NCI-H2107 (cell line): ENCODE measurements around the gene ANGPT4.
"Not testable (repeated sequence)": the region's sequence is repeated elsewhere in the genome, so short reads cannot be mapped to it uniquely, and the experiment has no call there.

Source experiments
- DNase-seq: peaks from one replicate; lab custom pipeline; 2025; lab: John Stamatoyannopoulos, UW

The ANGPT4 gene

GRCh38 chr20:872855-873520, 43.1 kb downstream of the ANGPT4 start:
- DNase-seq: no peak

- no peak for DNase-seq
Observed at GRCh38 chr20:871948-872347, 44.2 kb downstream of the ANGPT4 start.

DNA sequence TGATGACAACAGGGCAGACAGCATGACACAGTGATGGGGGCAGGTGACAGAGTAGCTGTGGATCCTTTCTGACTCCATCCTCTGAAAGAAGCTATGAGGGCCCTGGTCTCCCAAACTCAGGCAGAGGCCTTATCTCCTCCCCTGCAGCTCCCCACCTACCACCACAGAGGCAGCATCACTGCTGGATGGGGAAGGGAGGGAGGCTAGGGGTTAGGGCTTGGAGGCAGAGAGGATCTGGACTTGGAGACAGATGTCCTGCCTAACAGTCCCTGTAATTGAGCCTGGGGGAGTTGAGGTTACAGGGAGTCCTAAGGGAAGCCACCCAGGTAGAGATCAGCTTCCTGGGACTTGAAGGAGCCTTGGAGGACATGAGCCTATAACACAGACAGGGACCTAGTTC, 44.7 kb downstream of the ANGPT4 start:
- DNase-seq: no peak

- DNase-seq: no peak
Observed at GRCh38 chr20:870758-871157, 45.4 kb downstream of the ANGPT4 start.

DNA sequence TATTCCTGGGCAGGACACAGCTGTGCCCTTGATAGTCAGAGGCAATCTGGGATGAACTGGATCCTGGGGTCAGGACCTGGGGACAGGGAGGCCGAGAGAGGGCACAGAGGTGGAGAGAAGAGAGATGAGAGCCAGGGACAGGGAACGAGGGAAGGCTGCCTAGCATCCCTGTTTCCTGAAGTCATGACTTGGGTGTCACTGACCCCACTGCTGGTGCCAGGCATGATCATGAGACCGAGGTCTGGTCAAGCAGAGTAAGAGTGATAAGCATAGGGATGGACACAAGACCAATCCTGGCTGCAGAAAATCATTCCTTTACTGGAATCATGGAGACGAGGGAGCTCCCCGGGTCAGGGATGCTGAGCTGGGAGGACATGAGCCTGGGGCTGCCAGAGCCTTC, 46.5 kb downstream of the ANGPT4 start:
- no peak for DNase-seq

DNA sequence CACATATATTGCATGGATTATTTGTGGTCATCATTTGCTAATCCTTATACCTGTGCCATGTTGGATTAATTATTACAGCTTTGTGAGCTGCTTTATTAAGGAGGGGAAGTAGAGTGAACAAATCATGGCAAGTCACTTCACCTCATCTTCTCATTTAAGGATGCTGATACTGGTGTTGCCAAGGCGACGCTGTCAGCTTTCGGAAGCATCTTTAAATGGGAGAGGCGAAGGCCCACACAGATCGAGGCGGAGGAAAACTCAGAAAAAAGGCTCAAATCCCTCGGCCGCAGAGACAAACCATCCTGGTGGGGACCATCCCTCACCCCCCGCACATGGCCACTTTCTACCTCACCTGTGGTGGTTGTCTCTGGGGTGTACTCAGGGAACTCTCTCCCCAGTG, 47.9 kb downstream of the ANGPT4 start:
- DNase-seq: no peak

DNA sequence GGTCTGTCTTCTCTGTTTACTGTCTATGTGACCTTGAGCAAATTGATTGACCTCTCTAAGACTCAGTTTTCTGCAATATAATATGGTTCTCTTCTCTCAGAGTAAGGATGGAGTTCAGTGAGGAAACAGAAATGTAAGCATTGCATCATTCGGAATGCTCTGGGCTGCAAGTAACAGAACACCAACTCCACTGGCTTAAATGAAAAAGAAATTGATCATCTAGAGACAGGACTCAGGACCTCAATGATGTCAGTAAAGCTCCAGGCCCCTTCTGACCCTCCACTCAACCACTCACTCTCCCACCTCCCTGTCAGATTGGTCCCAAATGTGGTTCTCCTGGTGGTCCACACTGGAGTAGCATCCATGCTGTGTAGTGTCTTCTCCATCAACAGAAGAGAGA, 50.7 kb downstream of the ANGPT4 start:
- no peak for DNase-seq

DNA sequence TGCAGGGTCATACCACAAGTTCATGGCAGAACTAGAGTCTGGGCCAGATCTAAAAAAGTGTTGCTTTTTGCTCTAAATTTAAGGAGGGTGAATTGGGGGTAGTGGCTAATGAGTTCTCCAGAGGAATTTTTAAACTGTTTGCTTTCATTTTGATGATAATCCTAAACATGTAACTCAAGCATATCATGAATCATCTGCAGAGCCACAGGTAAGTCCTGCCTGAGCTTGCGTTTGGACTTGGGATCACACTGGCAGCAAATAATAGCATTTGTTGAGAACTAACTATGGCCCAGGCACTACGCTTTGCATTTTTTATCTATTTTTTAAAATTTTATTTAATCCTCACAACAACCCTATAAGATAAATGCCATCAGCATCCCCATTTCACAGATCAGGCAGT, 55.2 kb downstream of the ANGPT4 start:
- no peak for DNase-seq

- DNase-seq: no peak
Observed at GRCh38 chr20:859751-860231, 56.3 kb downstream of the ANGPT4 start.

GRCh38 chr20:858011-858410, 58.1 kb downstream of the ANGPT4 start:
- DNase-seq: no peak

- DNase-seq: no peak
Observed at GRCh38 chr20:856361-856775, 59.8 kb downstream of the ANGPT4 start.

DNA sequence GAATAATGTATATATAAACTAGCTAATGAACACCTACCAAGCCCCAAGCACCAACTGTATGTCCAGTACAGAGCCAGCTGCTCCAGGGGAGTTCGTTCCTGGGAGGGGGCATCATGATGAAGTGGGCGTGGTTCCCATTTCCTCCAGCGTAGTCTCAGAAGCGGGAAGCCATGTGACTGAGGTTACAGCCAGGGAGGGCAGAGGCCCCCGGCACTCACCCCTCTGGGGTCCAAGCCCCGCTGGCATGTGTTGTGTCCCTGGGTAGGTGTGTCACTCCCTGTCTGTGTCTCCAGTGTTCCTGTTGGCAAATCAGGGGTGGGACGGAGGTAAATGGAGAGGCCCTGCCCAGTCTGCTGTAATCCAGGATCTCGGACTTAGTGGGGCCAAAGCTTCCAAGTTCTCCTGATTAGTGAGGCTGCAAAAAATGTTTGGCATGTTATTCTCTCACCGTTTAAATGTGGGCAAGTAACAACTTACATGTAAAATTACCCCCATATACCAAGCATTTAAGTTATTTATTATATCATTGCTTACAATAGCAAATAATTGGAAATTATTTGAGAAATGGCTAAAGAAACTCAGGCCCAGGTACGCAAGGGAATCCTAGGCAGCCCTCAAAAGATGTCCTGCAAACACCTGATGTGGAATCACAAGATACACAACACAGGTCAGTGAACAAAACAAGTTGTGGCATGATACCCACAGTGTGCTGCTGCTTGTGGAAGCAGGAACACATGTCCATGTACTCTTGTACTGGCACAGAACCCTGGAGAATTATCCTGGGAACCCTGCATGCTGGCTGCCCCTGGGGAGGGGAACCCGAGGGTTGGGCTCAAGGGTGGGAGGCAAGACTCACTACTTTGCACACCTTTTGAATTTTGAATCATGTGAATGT, 60.4 kb downstream of the ANGPT4 start:
- DNase-seq: no peak

DNA sequence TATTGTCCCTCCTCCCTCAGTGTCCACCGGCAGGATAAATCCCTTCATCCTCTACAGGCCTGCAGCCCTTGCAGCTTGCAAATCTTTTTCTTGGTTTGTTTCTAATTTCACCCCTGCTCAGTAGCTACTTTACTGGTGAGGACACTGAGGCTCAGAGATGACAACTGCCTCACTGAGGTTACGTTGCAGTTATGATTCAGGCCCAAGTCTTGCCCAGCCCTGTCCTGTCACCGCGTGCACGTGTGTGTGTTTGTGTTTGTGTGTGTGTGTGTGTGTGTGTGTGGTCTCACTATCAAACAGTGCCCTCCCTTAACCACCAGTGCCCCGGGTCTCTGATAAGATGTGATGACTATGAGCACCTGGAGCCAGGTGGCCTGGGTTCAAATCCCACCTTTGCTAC, 61.5 kb downstream of the ANGPT4 start:
- no peak for DNase-seq

DNA sequence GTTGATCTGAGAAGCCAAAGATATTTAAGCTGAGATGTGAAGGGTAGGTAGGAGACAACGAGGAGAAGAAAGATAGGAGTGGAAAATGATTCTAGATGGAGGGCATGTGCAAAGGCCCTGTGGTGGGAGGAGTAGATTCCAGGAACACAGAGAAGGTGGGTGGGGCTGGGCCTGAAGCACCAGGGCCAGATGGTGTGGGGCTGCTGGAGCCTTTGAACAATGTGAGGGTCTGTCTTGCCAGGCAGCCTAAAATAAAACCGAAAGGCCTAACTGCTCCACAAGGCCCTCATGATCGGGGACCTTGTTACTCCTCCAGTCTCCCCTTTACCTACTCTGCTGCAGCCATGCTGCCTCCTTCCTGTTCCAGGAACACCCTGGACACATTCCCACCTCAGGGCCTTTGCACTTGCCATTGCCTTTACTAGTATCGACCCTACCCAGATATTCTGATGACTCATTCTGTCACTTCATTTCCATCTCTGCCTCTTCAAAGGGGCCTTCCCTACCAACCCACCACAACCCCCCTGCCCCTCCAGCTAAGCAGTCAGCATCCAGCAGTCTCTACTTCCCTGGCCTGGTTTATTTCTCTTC, 62.6 kb downstream of the ANGPT4 start:
- DNase-seq: no peak

GRCh38 chr20:848731-849130, 67.4 kb downstream of the ANGPT4 start:
- not testable (repeated sequence) for DNase-seq

- no peak for DNase-seq
Observed at GRCh38 chr20:848193-848592, 67.9 kb downstream of the ANGPT4 start.

GRCh38 chr20:846894-847278, 69.2 kb downstream of the ANGPT4 start:
- no peak for DNase-seq

- DNase-seq: no peak
Observed at GRCh38 chr20:845941-846893, 69.9 kb downstream of the ANGPT4 start.

GRCh38 chr20:845226-845868, 70.8 kb downstream of the ANGPT4 start:
- DNase-seq: no peak

GRCh38 chr20:844473-845225, 71.5 kb downstream of the ANGPT4 start:
- peak; percentile 45 for DNase-seq

- no peak for DNase-seq
Observed at GRCh38 chr20:843912-844311, 72.2 kb downstream of the ANGPT4 start.
